ENCODE results near the gene FBXO34.

- no peak for TF ChIP-seq CTCF (IDR thresholded peaks at IDR 0.05 in 4 of 5, conservative IDR thresholded peaks at IDR 0.05 in 1 of 5)
- no peak for TF ChIP-seq POLR2A (IDR thresholded peaks at IDR 0.05)
These were observed 111.3 kb downstream of the FBXO34 start for GRCh38 chr14:55382483-55382882.
